ENCODE measurements around the gene NR3C2. TPM values are rescaled to one million over a fixed set of nuclear protein-coding genes. Genes with fewer than 3 reads are reported as not detected.

NR3C2 gene
- total RNA-seq, 2 experiments from 2014 or later, result 2.0 to 5.2 TPM

DNA sequence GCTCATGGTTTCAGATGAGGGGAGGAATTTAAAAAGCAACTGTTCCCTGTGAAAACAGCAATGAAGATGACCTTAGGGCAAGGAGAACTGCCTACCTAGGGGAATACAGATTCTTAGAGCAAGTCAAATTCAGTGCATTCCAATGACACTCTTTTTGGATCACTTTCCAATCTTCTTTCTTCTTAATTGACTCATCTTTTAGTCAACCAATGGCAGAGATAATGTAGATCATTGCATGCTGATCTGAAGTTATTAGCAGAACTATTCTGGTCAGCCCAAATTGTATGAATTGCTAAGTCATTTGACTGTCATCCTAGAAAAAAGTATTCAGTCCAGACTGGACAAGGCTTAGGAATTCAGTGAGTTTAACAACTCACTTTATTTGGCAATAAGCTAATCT is 12.6 kb upstream of the NR3C2 start:
- intact Hi-C loops (cut with micrococcal nuclease; ENCODE audit: unreplicated experiment), result no loop called here
- BruUV-seq (replicated peaks), result no TSS peak
- no peaks in the 10 kb centered on the region for H3K9me2 ChIP-seq (ENCODE audit: insufficient read depth, low read length)
- H3K27ac ChIP-seq (ENCODE audit: low read depth, low read length, poor library complexity, severe bottlenecking), result no peak overlapping the region
- TF ChIP-seq EZH2phosphoT487 (IDR thresholded peaks at IDR 0.05; ENCODE audit: borderline replicate concordance, low read depth, low read length), result no peak
- TF ChIP-seq, protein P1, sequence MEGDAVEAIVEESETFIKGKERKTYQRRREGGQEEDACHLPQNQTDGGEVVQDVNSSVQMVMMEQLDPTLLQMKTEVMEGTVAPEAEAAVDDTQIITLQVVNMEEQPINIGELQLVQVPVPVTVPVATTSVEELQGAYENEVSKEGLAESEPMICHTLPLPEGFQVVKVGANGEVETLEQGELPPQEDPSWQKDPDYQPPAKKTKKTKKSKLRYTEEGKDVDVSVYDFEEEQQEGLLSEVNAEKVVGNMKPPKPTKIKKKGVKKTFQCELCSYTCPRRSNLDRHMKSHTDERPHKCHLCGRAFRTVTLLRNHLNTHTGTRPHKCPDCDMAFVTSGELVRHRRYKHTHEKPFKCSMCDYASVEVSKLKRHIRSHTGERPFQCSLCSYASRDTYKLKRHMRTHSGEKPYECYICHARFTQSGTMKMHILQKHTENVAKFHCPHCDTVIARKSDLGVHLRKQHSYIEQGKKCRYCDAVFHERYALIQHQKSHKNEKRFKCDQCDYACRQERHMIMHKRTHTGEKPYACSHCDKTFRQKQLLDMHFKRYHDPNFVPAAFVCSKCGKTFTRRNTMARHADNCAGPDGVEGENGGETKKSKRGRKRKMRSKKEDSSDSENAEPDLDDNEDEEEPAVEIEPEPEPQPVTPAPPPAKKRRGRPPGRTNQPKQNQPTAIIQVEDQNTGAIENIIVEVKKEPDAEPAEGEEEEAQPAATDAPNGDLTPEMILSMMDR (conservative IDR thresholded peaks at IDR 0.05; ENCODE audit: low read length), result no peak
- no peaks in the 10 kb centered on the region for H4K20me1 ChIP-seq (ENCODE audit: insufficient read depth, low read length)
- H3K36me3 ChIP-seq (ENCODE audit: insufficient read depth, low read length), result no peaks in the 10 kb centered on the region
- no peak overlapping the region for H3K4me2 ChIP-seq (ENCODE audit: low read length)
- DNase-seq (ENCODE audit: low spot score), result no peak
- ChIA-PET POLR2A (interaction anchor here (1.2 kb wide), 1 partner anchor 8 kb away, joined by 3 read pairs; no protein-coding TSS in a partner anchor), CTCF (ENCODE audit: unreplicated experiment) (no interaction called here)
- no peaks in the 10 kb centered on the region for H3K79me2 ChIP-seq (ENCODE audit: insufficient read depth, low read depth, low read length)
- no peak overlapping the region for H3K4me3 ChIP-seq (ENCODE audit: low read depth, low read length, poor library complexity, severe bottlenecking)
- no peak overlapping the region for H2AFZ ChIP-seq (ENCODE audit: low read length)
- H3K9me3 ChIP-seq (ENCODE audit: low read length), result no peaks in the 10 kb centered on the region
- no peaks in the 10 kb centered on the region for H3K4me1 ChIP-seq (ENCODE audit: insufficient read depth, low read length, poor library complexity, severe bottlenecking)

GRCh38 chr4:148453833-148454232 is 11.6 kb upstream of the NR3C2 start:
- no TSS peak for BruUV-seq (replicated peaks)

DNA sequence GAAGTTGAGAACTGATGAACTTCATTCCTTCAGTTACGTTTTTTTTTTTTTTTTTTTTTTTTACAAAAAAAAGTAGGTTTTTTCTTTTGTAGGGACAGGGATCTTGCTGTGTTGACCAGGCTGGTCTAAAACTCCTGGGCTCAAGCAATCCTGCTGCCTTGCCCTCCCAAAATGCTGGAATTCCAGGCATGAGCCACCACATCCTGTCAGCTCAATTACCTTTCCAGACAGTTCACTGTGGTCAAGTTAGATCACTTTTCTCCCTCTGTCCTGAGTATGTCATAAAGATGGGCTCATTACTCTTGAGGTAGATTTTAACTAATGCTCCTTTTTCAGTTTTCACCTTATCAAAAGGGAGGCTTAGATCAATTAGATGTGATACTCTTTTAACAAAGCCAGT is 10.8 kb upstream of the NR3C2 start:
- TF ChIP-seq, protein P1 (conservative IDR thresholded peaks at IDR 0.05; ENCODE audit: low read length), result no peak
- no peak for TF ChIP-seq EZH2phosphoT487 (IDR thresholded peaks at IDR 0.05; ENCODE audit: borderline replicate concordance, low read depth, low read length)
- BruUV-seq (replicated peaks), result no TSS peak
- Histone ChIP-seq H2AFZ (ENCODE audit: low read length) (no peak overlapping the region), H3K9me2 (ENCODE audit: insufficient read depth, low read length) (no peaks in the 10 kb centered on the region), H3K4me1 (ENCODE audit: insufficient read depth, low read length, poor library complexity, severe bottlenecking) (no peaks in the 10 kb centered on the region), H3K27ac (ENCODE audit: low read depth, low read length, poor library complexity, severe bottlenecking) (no peak overlapping the region), H3K79me2 (ENCODE audit: insufficient read depth, low read depth, low read length) (no peaks in the 10 kb centered on the region), H3K4me3 (ENCODE audit: low read depth, low read length, poor library complexity, severe bottlenecking) (no peak overlapping the region), H4K20me1 (ENCODE audit: insufficient read depth, low read length) (no peaks in the 10 kb centered on the region), H3K9me3 (ENCODE audit: low read length) (no peaks in the 10 kb centered on the region), H3K36me3 (ENCODE audit: insufficient read depth, low read length) (no peaks in the 10 kb centered on the region), H3K4me2 (ENCODE audit: low read length) (no peak overlapping the region)
- CTCF ChIA-PET (ENCODE audit: unreplicated experiment), result no interaction called here
- intact Hi-C loops (cut with micrococcal nuclease; ENCODE audit: unreplicated experiment), result no loop called here
- DNase-seq (ENCODE audit: low spot score), result no peak
- POLR2A ChIA-PET, result no interaction called here

More at GRCh38 chr4:148453833-148454232, 11.6 kb upstream of the NR3C2 start:
- H3K9me3 ChIP-seq (ENCODE audit: low read length), result no peaks in the 10 kb centered on the region
- H3K9me2 ChIP-seq (ENCODE audit: insufficient read depth, low read length), result no peaks in the 10 kb centered on the region
- H3K4me3 ChIP-seq (ENCODE audit: low read depth, low read length, poor library complexity, severe bottlenecking), result no peak overlapping the region
- no peak overlapping the region for H2AFZ ChIP-seq (ENCODE audit: low read length)
- TF ChIP-seq, protein P1 (conservative IDR thresholded peaks at IDR 0.05; ENCODE audit: low read length), result no peak
- TF ChIP-seq EZH2phosphoT487 (IDR thresholded peaks at IDR 0.05; ENCODE audit: borderline replicate concordance, low read depth, low read length), result no peak
- POLR2A ChIA-PET, result no interaction called here
- no peaks in the 10 kb centered on the region for H3K4me1 ChIP-seq (ENCODE audit: insufficient read depth, low read length, poor library complexity, severe bottlenecking)
- no peaks in the 10 kb centered on the region for H4K20me1 ChIP-seq (ENCODE audit: insufficient read depth, low read length)
- H3K79me2 ChIP-seq (ENCODE audit: insufficient read depth, low read depth, low read length), result no peaks in the 10 kb centered on the region
- CTCF ChIA-PET (ENCODE audit: unreplicated experiment), result no interaction called here
- intact Hi-C loops (cut with micrococcal nuclease; ENCODE audit: unreplicated experiment), result no loop called here
- H3K27ac ChIP-seq (ENCODE audit: low read depth, low read length, poor library complexity, severe bottlenecking), result no peak overlapping the region
- no peak for DNase-seq (ENCODE audit: low spot score)
- H3K36me3 ChIP-seq (ENCODE audit: insufficient read depth, low read length), result no peaks in the 10 kb centered on the region
- H3K4me2 ChIP-seq (ENCODE audit: low read length), result no peak overlapping the region

All from OCI-LY7 (cell line).